GM19023 (cell line): ENCODE data around the gene TCL1A.
A peak's percentile ranks its signal among the peaks of the same experiment; 100 is the strongest.

Source experiments
- ATAC-seq: cut with Tn5 transposase; IDR thresholded peaks from one replicate; pipeline ENCODE4 v1.9.1; 2021; ENCODE audit warnings: mild to moderate bottlenecking, moderate library complexity; ENCODE audit not compliant: unreplicated experiment

The TCL1A gene

DNA sequence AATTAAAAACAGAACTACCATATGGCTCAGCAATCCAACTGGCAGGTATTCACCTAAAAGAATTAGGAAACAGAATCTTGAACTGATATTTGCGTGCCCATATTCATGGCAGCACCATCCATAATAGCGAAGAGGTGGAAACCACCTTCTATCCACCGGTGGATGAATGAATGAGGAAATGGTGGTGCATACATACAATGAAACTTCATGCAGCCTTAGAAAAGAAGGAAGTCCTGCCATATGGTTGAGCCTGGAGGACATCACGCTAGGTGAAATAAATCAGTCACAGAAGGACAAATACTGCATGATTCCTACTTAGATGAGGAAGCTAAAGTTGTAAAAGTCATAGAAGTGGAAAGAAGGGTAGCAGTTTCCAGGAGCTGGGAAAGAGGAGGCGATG, 6.6 kb downstream of the TCL1A start:
- no peak for ATAC-seq

DNA sequence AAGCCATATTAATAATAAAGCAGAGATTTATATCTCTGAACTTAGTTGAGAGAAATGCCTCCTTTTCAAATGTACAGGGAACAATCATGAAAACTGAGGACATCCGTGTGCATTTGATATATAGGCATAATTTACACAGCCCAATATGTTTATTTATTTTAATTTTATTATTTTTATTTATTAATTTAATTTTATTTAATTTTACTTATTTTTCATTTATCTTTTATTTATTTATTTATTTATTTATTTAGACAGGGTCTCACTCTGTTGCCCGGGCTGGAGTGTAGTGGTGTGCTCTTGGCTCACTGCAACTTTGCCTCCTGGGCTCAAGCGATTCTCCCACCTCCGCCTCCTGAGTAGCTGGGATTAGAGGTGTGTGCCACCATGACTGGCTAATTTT, 8.4 kb downstream of the TCL1A start:
- no peak for ATAC-seq

DNA sequence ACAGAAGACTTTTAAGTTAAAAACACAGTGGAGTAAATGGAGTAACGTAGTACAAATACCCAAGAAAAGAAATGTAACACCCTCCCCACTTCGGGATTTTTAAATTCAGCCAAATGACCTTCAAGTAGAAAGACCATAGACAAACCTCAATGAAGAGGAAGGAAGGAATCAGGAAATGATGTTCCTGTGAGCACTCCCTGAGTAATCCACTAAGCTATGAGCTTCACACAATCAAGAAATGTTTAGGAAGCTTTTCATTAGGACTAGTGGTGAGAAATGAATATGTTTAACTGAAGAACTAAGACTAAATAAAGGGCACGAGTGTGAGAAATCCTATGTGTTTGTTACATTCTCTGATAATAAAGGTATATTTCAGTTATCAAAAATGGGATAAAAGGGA, 10.1 kb downstream of the TCL1A start:
- no peak for ATAC-seq

DNA sequence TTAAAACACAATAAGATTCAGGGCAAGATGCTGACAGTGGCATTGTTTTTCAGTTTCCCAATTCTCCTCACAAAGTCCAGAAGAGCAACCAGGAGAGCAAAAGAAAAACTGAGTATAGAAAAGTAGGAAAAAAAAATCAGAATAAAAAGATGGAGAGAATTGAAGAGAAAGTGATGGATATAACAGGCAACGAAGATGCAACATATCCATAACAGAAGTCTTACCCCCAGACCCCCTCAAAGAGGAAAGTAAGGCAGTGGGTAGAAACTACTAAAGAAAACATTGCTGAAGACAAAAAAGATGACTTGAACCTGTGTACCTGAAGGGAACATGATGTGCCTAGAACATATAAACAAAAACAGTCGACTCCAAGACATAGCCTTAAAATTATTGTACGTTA, 10.6 kb downstream of the TCL1A start:
- ATAC-seq, result no peak

DNA sequence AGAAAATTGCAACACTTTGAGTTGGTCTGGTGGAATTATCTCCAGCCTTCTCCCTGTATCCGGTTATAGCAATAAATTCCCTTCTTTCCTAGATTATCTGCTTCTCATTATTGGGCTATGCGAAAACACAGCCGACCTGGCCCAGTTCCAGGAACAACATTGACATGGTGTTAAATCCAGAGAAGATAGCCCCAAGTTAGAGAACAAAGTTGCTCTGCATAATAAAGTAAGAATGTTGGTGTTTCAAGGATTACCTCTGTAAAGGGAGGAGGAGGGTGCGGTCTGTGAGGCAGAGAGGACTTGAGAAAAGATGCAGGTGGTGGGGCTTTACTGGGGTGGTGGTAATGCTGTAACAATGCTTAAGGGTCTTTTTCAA, 12.1 kb downstream of the TCL1A start:
- no peak for ATAC-seq

DNA sequence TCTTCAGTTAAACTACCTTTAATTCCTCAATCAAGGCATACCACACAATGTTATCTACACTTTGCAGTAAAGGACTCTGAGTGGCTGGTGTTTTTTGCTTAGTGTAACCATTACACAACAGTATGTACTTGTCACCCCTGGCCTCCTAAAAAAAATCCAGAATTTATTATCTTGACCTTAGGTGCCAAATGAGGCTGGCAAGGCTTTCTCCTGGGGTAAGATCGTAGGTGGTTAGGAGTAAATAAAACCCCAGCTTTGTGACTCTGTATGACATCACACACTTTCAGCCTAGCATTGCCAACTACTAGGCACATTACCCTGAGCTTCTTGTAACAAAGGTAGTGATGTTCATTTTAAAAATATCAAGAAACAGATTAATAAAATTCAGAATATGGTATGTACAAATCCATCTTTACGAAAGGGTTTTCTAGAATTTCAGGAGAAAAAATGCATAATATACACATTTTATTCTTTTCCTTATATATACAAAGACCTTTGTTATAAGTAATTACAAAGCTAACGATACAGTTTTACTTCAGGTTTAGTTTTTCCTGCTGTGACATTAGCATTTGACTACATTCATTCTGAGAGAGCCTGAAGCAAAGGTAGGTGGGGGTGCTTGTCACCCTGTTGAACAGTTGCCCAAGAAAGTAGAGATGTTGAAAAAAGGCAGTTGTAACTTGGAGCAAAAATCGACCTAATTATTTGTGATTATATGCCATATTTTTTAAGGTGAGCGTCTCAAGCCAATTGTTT, 13.5 kb downstream of the TCL1A start:
- no peak for ATAC-seq

DNA sequence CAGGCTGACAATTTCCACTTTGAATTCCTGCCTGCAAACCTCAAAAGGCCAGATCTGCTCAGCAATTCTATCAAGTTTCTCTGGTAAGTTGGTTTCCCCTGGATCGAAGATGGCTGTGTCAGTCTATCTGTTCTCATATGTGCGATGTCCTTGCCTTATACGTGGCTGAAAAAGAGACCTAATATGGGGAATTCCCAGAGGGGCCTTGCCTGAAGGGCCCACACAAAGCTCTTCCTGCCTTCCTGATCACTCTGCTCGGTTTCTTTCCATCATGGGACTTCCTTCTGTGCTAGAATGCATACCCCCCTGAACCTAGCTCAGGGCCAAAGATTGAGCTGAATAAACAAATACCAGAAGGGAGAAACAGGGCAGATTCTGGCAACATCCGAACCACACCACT, 14.5 kb downstream of the TCL1A start:
- ATAC-seq, result no peak

DNA sequence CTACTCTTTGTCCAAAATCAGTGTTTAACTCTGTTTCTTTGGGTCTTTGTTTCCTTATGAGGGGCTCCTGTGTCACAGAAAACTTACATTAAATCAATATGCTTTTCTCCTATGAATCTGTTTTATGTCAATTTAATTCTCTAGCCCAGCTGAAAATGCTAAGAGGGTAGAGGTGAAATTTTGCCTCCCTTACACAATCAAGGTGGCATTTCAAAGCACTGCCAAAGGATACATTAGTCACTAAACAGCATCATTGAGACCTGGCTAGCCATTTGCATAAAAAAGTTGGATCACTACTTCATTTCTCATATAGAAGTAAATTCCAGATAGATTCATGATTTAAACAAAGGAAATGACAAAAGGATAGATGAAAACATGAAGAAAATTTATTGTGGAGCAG, 15.6 kb downstream of the TCL1A start:
- ATAC-seq, result no peak

DNA sequence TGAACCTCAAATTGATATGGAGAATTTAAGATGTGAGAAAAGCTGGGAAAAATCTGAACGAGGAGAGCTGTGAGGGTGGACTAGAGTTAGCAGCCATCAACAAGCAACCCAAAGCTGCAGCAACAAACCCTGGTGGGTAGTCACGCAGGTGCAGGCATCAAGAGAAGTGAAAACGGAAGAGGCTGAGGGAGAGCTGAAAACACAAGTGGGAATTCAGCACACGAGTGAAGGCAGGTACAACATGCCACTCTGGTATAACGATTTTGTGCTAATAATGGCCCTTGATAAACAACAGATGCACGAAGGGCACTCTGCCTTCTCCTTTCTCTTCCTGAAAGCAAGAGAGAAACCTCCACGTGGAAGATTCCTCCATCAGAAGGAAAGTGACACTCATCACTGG, 16.2 kb downstream of the TCL1A start:
- ATAC-seq, result peak; percentile 57

DNA sequence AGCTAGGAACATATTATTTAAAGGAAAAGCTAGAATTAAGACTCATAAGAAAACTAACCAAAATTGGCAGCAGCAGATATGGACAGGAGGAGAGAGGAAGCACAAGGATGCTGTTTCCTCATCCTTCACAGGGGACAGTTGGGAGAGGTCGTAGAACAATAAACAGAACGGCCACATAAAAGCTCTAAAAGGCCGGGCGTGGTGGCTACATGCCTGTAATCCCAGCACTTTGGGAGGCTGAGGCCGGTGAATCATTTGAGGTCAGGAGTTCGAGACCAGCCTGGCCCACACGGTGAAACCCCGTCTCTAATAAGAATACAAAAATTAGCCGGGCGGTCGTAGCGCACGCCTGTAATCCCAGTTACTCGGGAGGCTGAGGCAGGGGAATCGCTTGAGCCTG, 17.2 kb downstream of the TCL1A start:
- ATAC-seq, result no peak

DNA sequence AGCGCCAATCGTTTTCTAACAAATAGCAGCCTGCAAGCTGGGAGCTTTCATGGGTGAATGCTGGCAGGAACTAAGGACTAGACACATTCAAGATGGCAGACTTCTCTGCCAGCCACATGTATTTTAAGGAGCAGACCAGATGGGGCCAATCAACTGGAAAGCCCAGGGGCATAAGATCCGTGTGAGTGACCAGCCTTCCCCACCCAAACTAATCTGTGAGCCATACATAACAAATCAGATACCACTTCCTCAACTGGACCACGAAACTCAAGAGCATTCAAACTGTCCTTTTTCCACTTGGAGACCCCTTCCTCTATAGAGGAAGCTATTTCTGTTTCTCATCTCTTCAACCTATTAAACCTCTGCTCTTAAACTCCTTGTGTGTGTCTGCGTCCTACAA, 18.0 kb downstream of the TCL1A start:
- no peak for ATAC-seq

DNA sequence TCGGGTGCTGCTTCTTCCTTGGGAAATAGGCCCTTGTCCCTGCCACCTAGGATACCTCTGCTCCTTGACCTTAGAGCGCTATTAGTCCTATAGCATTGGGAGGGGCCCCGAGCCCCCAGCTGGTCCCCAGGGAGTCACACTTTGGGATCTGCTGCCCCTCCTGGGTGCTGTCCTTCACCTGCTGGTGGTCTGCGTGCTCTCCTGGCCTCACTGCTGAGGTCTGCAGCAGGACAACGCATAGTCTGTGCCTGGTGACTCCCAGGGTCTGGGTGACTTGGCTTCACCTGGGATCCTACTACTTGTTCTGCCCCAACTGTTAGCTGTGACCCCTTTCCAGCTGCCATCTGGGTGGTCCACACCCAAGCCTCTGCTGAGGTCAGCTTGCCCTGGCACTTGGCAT, 18.9 kb downstream of the TCL1A start:
- no peak for ATAC-seq

DNA sequence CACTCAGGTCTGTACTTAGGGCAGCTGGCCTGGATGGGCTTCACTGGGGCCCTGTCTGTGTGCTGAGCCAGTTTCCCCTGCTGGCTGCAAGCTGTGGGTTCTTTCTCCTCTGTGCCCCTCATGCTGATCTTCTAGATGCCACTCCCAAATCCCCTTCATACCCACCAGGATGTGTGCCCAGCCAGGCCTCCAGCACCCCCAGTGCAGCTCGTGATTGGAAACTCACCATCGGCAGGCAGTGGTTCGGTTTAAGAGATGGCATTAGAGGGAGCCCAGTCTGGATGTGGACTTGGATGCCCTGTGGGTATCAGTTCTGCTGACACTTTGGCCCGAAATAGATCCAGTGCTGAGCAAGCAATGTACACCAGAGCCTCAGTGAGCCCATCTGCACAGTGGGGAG, 21.8 kb downstream of the TCL1A start:
- ATAC-seq, result no peak

DNA sequence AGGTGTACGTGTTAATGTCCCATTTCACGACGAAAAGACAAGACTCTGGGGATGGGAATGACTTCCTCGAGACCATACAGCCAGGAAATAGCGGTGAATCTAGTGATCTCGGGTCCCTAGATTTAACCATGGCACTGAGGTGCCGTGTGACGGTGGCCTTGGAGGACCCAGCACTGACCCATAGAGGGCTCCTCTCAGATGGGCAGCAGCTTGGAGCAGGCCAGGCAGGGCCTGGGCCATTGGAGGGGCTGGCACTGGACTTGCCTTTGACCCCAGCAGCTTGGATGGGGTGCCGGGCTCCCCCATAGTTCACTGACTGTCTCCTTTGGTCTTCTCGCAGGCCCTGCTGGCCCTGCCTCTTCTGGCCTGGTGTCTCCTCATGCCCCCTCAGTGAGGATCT, 22.3 kb downstream of the TCL1A start:
- ATAC-seq, result no peak

DNA sequence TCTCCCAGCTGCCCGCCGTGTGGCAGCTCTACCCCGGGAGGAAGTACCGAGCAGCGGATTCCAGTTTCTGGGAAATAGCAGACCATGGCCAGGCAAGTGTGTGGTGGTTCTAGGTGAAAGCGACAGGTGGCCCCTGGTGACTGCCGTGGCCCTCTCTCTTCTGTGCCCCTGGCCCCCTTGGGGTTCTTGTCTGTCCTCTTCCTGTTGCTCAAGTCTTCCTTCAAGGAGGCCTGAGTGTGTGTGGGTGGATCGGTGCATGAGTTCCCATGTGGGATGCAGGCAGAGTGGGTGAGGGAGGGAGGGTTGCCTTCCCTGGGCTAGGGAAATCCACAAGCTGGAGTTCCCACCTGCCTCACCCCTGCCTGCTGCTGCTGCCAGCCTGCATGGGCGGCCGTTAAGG, 23.1 kb downstream of the TCL1A start:
- ATAC-seq, result no peak

DNA sequence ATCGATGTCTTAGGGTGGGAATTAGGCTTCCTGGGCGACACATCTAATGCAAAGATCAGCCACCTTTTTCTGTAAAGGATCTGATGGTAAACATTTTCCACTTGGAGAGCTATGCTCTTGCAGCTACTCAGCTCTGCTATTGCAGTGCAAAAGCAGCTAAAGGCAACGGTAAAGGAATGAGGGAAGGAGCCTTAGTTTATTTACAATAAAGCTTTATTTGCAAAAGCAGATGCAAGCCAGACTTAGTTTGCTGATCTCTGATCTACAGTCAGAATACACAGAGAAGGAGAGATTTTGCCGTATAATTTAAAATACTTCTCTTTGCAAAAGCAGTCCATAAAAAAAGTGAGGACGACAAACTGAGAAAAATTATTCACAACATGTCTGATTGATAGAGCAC, 24.5 kb downstream of the TCL1A start:
- no peak for ATAC-seq

DNA sequence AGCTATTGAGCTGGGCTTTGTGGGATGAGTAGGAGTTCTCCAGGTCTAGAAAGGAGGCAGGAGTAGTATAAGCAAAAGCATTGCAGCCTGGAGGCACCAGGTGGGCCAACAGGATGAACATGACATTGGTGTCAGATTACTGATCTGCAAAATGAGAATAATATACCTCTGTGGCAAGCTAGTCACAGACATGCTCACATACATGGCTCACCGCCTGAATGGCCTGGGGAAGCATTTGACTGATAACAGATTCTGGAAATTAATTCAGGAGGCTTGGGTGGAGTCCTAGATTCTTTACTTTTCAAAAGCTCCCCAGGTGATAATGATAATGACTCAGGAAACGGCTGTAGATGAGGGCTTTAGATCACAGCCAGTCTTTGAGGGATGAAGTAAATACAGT, 27.0 kb downstream of the TCL1A start:
- ATAC-seq, result no peak

DNA sequence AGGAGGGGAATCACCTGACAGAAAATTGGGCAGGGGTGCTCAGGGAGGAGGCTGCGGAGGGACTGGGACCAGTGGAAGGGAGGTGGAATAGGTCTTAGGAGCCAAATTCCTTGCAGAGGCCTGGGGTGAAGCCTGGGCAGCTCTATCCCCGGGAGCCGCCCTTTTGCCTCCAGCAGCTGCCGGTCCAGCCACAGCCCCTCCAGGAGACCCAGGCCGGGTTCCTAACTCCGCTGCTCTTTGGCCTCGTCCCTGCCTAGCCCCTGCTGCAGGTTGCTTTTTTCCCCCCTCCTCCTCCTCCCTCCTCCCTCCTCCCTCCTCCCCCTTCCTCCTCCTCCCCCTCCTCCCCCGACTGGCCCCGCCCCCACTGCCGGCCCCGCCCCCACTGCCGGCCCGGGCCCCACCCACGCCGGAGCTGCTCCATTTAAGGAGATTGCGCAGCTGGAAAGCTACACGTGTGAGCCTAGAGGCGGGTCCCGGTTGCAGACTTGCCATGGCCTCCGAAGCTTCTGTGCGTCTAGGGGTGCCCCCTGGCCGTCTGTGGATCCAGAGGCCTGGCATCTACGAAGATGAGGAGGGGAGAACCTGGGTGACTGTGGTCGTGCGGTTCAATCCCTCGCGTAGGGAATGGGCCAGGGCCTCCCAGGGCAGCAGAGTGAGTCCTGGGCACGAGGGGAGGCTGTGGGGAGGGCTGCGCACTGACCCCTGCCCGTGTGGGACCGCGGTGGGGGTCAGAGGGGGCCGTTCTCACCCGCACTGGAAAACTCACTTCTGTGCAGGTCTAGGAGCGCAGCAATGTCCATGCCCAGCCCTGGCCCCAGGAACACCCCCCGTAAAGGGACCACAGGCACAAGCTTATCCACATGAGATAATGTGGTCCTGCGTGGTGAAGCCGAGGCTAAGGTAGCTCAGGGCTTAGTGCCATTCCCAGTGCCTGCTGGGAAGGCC, 27.7 kb downstream of the TCL1A start, which contains the start of gene TCL1B:
Gene TCL1B (plus strand): TSS at position 449 of the 945 bp plus-strand sequence. CDS start 42 bp downstream, at position 491.
- no peak for ATAC-seq

DNA sequence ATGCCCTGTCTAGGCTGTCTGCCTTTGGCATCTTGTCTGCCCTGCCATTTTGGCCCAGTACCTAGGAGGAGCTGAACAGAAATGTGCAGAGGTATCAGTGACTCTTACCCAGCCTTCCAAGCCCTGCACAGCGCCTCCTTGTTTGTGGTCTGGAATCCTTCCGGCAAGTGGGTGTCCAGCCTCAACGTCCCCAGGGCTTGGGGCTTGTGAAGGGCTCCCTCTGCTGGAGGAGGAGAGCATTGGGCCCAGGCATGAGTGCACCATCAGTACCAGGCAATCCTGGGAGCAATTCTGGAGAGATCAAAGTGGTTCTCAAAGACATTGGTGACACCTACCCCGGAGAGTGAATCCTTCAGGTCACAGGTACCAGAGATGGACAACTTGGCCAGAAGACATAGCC, 30.1 kb downstream of the TCL1A start:
- no peak for ATAC-seq

DNA sequence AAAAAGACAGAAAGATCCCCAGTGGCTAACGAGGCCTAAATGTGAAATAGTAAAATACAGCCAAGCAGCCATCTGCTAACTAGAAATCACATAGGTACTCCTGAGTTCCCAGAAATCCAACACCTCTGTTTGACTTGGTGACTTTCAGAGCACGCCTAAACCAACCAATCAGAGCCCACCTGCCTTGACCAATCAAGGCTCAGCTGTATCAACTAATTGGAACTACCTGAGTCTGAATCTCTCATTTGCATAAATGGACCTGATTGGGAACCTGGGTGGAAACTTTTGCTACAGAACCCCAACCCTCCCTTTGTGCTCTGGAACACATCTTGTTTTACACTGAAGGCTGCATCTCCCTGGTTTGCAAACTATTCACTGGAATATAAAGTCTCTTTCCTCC, 32.8 kb downstream of the TCL1A start:
- no peak for ATAC-seq

DNA sequence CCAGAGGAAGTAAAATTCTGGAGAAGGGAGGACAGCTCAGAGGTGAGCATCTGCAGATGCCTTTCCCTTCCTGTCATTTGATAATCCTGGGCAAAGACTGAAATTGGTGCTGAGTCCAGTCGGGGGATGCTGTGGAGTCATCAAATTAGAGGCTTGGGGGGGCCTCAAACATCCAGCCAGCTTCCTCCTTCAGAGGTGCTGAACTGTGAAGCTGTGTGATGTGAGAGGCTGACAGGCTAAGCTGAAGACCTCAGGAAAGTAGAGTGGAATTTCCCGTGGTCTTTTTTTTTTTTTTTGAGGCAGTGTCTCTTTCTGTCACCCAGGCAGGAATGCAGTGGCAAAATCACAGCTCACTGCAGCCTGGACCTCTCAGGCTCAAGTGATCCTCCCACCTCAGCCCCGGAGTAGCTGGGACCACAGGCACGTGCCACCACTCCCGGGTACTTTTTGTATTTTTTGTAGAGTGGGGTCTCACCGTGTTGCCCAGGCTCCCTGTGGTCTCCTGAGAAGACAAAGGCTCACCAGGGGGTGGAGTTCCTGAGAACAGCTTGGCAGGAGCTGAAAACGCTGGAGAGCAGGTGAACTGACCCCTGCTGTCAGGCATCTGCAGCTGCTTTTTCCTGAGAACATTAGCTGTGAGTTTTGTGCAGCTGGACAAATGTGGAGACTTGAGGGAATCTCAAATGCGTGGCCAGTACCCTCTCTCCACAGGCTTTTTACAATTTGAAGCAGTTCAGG, 33.8 kb downstream of the TCL1A start:
- ATAC-seq, result no peak
